Measurements from ENCODE around the gene ENOSF1. TPM values are rescaled to one million over a fixed set of nuclear protein-coding genes. Genes with fewer than 3 reads are reported as not detected.
A peak's percentile ranks its signal among the peaks of the same experiment; 100 is the strongest.

ENOSF1 gene
- total and polyA plus RNA-seq, 2 of the 13 experiments (the other 11 are each of a cell fraction or from before 2014, with no cell fraction given), result 37.6 to 40.1 TPM

GRCh38 chr18:712401-713134, at the start of gene ENOSF1 (continued):
- no peak for TF ChIP-seq ELF4 (CRISPR knock-in tag; IDR thresholded peaks at IDR 0.05; ENCODE audit: borderline replicate concordance)
- no peak for TF ChIP-seq MIER2 (CRISPR knock-in tag; IDR thresholded peaks at IDR 0.05)
- no peak; the same call in 1 of the 2 replicates for TF ChIP-seq ZFP36L1 (CRISPR knock-in tag; IDR thresholded peaks at IDR 0.05)
- no peak for TF ChIP-seq TEF (CRISPR knock-in tag; IDR thresholded peaks at IDR 0.05)
- TF ChIP-seq CEBPZ (IDR thresholded peaks at IDR 0.05; ENCODE audit: low read length), result no peak
- peak; percentile 23; the same call in 1 of the 2 replicates for TF ChIP-seq NR2C2 (CRISPR knock-in tag; IDR thresholded peaks at IDR 0.05; ENCODE audit: borderline replicate concordance)
- TF ChIP-seq BATF2 (CRISPR knock-in tag; IDR thresholded peaks at IDR 0.05), result 0 out of 2 replicates have a peak, but pooled peaks have one; percentile 49
- TF ChIP-seq, protein P1, sequence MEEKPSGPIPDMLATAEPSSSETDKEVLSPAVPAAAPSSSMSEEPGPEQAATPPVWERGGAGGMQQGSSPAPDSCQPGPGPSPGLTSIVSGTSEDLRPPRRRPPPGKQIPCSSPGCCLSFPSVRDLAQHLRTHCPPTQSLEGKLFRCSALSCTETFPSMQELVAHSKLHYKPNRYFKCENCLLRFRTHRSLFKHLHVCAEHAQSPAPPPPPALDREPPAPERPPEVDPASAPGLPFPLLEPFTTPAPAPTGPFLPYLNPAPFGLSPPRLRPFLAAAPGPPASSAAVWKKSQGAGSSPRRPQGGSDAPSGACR (CRISPR knock-in tag; IDR thresholded peaks at IDR 0.05), result 0 out of 2 replicates have a peak, but pooled peaks have one; percentile 20
- peak; percentile 93 for TF ChIP-seq ZMYM2 (CRISPR knock-in tag; IDR thresholded peaks at IDR 0.05)
- peak; percentile 21; the same call in 1 of the 2 replicates for TF ChIP-seq SAFB2 (CRISPR knock-in tag; IDR thresholded peaks at IDR 0.05; ENCODE audit: borderline replicate concordance, low read depth)
- no peak for TF ChIP-seq ZFAT (CRISPR knock-in tag; conservative IDR thresholded peaks at IDR 0.05)
- TF ChIP-seq FOSL1 (CRISPR knock-in tag; IDR thresholded peaks at IDR 0.05; ENCODE audit: borderline replicate concordance), result no peak
- TF ChIP-seq ZNF407 (CRISPR knock-in tag; IDR thresholded peaks at IDR 0.05; ENCODE audit: not compliant biosample characterization), result no peak

Data from HepG2 (cell line).